NCI-H146 treated with DMSO at 0.1 percent for 48 hours (cell line): ENCODE results near the gene ARFGEF3.
A peak's percentile ranks its signal among the peaks of the same experiment; 100 is the strongest.

Experiments
- DNase-seq: peaks from one replicate; lab custom pipeline; 2025; ENCODE audit not compliant: unreplicated experiment; lab: John Stamatoyannopoulos, UW

ARFGEF3 gene

GRCh38 chr6:138386897-138387296 is 225.2 kb downstream of the ARFGEF3 start:
- DNase-seq: no peak

DNA sequence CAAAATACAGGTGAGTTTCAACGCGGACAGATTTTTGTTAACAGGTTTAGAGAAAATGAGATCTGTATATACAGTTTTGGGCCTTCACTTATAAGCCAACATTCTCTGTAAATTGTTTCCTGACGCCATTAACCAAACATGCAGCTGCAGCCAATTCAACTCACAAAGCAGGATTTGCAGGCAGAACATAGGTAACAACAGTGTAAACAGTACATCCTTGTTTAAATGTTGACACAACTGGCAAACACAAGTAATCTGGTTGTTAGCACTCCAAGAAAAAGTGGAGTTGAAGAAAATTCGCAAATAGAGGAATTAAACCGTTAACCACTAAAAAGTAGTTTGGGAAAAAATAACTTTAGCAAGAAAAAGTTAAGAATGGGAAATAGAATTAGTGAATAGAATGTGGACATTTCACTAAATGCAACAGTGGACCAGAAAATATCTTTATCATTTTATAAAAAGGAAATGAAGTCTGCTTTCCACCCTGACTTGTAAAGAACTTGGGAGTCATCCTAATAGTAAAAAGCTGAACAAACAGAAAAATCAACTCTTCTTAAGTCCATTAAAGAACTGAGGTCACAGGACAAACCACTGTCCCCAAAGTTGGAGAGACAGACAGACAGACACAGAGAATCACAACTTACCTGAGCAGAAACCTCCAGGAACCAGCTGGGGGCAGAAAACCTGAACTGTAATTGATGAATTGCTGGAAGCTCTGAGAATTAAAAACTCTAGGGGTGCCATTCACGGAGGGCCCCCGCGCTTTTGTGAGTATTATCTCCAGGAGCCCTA is 226.0 kb downstream of the ARFGEF3 start:
- DNase-seq: peak; percentile 88

DNA sequence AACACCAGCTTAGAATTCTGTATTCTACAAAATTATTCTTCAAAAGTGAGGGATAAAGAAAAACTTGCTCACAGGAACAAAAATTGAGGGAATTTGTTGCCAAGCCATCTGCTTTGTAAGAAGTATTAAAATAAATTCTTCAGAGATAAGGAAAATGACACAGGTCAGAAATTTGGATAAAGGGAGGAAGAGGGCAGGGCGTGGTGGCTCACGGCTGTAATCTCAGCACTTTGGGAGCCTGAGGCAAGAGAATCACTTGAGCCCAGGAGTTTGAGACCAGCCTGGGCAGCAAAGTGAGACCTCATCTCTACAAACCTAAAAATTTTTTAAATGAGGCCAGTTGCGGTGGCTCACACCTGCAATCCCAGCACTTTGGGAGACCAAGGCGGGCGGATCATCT is 227.8 kb downstream of the ARFGEF3 start:
- DNase-seq: no peak
